Neuronal stem cell (in vitro differentiated cells): ENCODE data around the gene SNX25.

Experiments used
- DNase-seq: peaks from one replicate; pipeline ENCODE4 v3.0.0-alpha.2; 2013; ENCODE audit warnings: low spot score
- H2AFZ ChIP-seq: one replicate; pipeline ENCODE4 v1.6.1; 2013; ENCODE audit warnings: mild to moderate bottlenecking, low read length, inconsistent platforms
- H2AK5ac ChIP-seq: 2 replicates; pipeline ENCODE4 v1.6.1; 2013; ENCODE audit warnings: low read depth, mild to moderate bottlenecking, inconsistent platforms, low read length, moderate library complexity, mixed read lengths
- H2BK120ac ChIP-seq: 2 replicates; pipeline ENCODE4 v1.6.1; 2013; ENCODE audit warnings: low read depth, mild to moderate bottlenecking, inconsistent platforms, low read length, moderate library complexity, mixed read lengths
- H2BK12ac ChIP-seq: one replicate; pipeline ENCODE4 v1.6.1; 2013; ENCODE audit warnings: low read length, inconsistent platforms
- H2BK15ac ChIP-seq: 2 replicates; pipeline ENCODE4 v1.6.1; 2013; ENCODE audit warnings: mild to moderate bottlenecking, low read length, inconsistent platforms, mixed read lengths
- H2BK5ac ChIP-seq: one replicate; pipeline ENCODE4 v1.6.1; 2013; ENCODE audit warnings: inconsistent platforms, mild to moderate bottlenecking, low read length, moderate library complexity
- H3K14ac ChIP-seq: one replicate; pipeline ENCODE4 v1.6.1; 2013; ENCODE audit warnings: low read length, inconsistent platforms
- H3K18ac ChIP-seq: 2 replicates; pipeline ENCODE4 v1.6.1; 2013; ENCODE audit warnings: low read length, inconsistent platforms
- H3K23ac ChIP-seq: 2 replicates; pipeline ENCODE4 v1.6.1; 2013; ENCODE audit warnings: low read depth, mild to moderate bottlenecking, mixed read lengths, low read length, inconsistent platforms; ENCODE audit not compliant: poor library complexity
- H3K27ac ChIP-seq: replicated peaks from 3 replicates; pipeline ENCODE4 v1.5.1; 2013; ENCODE audit warnings: low read length, inconsistent platforms
- H3K27me3 ChIP-seq, 3 experiments: 2 replicates each; pipeline ENCODE4 v1.6.1; 2013; ENCODE audit warnings: low read length in 3 of 3, mild to moderate bottlenecking in 2 of 3, inconsistent platforms in 1 of 3, low read depth in 1 of 3, mixed read lengths in 1 of 3, moderate library complexity in 1 of 3; ENCODE audit not compliant: control insufficient read depth in 3 of 3, insufficient read depth in 3 of 3
- H3K36me3 ChIP-seq, 2 donors: replicated peaks in 1 of 2; 2 replicates each; pipeline ENCODE4 v1.6.1; 2013; ENCODE audit warnings: low read length in 2 of 2; ENCODE audit not compliant: control insufficient read depth in 2 of 2, insufficient read depth in 2 of 2
- H3K4ac ChIP-seq: 2 replicates; pipeline ENCODE4 v1.6.1; 2013; ENCODE audit warnings: inconsistent platforms, mild to moderate bottlenecking, low read length, moderate library complexity
- H3K4me1 ChIP-seq, 2 donors: 1 replicate in 1 of 2; 2 replicates in 1 of 2; pipeline ENCODE4 v1.6.1; 2013; ENCODE audit warnings: low read length in 2 of 2, low read depth in 1 of 2; ENCODE audit not compliant: control insufficient read depth in 2 of 2, insufficient read depth in 1 of 2
- H3K4me2 ChIP-seq: one replicate; pipeline ENCODE4 v1.6.1; 2013; ENCODE audit warnings: mild to moderate bottlenecking, low read length, inconsistent platforms; ENCODE audit not compliant: insufficient read depth, poor library complexity, severe bottlenecking
- H3K4me3 ChIP-seq, 2 donors: 2 replicates each; pipeline ENCODE4 v1.5.1; 2013; ENCODE audit warnings: low read length in 2 of 2, mild to moderate bottlenecking in 2 of 2, inconsistent platforms in 1 of 2, moderate library complexity in 1 of 2
- H3K79me1 ChIP-seq: one replicate; pipeline ENCODE4 v1.6.1; 2013; ENCODE audit warnings: low read depth, mild to moderate bottlenecking, inconsistent platforms, low read length, moderate library complexity
- H3K9ac ChIP-seq: one replicate; pipeline ENCODE4 v1.6.1; 2013; ENCODE audit warnings: mild to moderate bottlenecking, low read depth, low read length, inconsistent platforms; ENCODE audit not compliant: poor library complexity
- H3K9me3 ChIP-seq, 2 donors: replicated peaks in 1 of 2; 2 replicates each; pipeline versions ENCODE3 to v1.6.1; 2013; ENCODE audit warnings: low read length in 2 of 2, mild to moderate bottlenecking in 2 of 2, inconsistent platforms in 1 of 2, low read depth in 1 of 2, mixed read lengths in 1 of 2, moderate library complexity in 1 of 2; ENCODE audit not compliant: control insufficient read depth in 2 of 2, insufficient read depth in 1 of 2
- H4K8ac ChIP-seq: one replicate; pipeline ENCODE4 v1.6.1; 2013; ENCODE audit warnings: low read depth, mild to moderate bottlenecking, inconsistent platforms, low read length, moderate library complexity
- H4K91ac ChIP-seq: one replicate; pipeline ENCODE4 v1.6.1; 2013; ENCODE audit warnings: low read length, low read depth, mild to moderate bottlenecking, inconsistent platforms; ENCODE audit not compliant: poor library complexity
- WGBS, 2 donors: extraction: QIAGEN DNeasy Blood & Tissue Kit; methylation state at CpG; one replicate each; pipeline ENCODE4 v1.1.7; 2013; ENCODE audit warnings: missing lambda C conversion rate in 2 of 2, mixed read lengths in 1 of 2; ENCODE audit not compliant: insufficient read length in 2 of 2, insufficient replicate concordance in 1 of 2; ENCODE audit errors: extremely low coverage in 2 of 2; 5-methylcytosine and 5-hydroxymethylcytosine counted together

Gene SNX25

DNA sequence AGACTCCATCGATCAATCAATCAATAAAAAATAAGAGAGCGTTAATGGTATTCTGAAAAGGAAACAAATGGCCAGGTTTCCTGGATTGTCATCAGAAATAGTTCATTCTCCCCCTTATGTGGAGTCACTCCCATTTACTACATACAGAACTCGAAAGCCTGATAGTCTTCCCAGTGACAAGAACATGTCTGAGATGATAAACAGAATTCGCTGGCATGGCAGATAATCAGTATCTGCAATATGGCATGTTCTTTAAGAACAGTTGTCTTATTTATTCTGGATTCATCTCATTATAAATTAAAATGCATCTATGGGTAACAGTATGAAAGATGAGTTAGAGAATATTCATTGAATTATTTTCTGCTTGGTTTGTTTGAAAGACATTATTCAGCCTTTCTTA lies 124.9 kb downstream of the SNX25 start:
- DNase-seq, result no peak
- Histone ChIP-seq H3K36me3 (peaks cover 2 to 6% of the 10 kb centered on the region in 2 donors), H2BK12ac (no peak overlapping the region), H2AK5ac (no peak overlapping the region), H4K91ac (no peak overlapping the region), H3K4me2 (no peak overlapping the region), H3K23ac (no peak overlapping the region), H3K18ac (no peak overlapping the region), H2AFZ (no peak overlapping the region), H3K4me3 (no peak overlapping the region), H4K8ac (no peak overlapping the region), H3K4ac (no peak overlapping the region), H3K27me3 (no peaks in the 10 kb centered on the region), H3K14ac (no peak overlapping the region), H3K9me3 (peaks cover 5 to 21% of the 10 kb centered on the region in 2 donors), H3K79me1 (no peaks in the 10 kb centered on the region), H2BK15ac (no peak overlapping the region), H3K4me1 (peaks cover 1 to 10% of the 10 kb centered on the region in 2 donors), H2BK120ac (no peak overlapping the region), H3K9ac (no peak overlapping the region), H3K27ac (no peak overlapping the region), H2BK5ac (no peak overlapping the region)
- WGBS, 2 donors, result no CpG with 5 or more reads among the region's 4 CpGs

DNA sequence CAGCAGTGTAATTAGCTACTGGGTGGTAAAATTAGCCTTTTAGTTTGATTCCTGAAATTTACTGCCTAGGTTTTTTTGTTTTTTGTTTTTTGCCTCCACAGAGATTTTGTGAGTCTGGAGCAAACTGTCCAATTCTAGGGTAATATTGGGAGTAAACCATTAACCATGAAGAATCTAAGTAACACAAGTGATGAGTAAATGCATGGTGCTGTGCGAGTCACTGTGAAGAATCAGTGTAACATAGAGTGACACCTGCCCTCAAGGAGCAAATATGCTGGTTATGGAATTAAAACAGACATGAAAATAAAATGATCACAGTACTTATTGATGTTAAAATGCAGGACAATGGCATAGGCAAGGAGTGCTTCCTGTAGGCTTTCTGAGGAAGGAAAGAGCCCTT lies 126.2 kb downstream of the SNX25 start:
- H3K23ac ChIP-seq, result no peak overlapping the region
- no peak overlapping the region for H2BK15ac ChIP-seq
- no peak overlapping the region for H3K9ac ChIP-seq
- no CpG with 5 or more reads among the region's 1 CpG for whole genome bisulfite sequencing, 2 donors
- no peak overlapping the region for H4K91ac ChIP-seq
- no peak overlapping the region for H3K4me2 ChIP-seq
- no peak overlapping the region for H3K4ac ChIP-seq
- H2BK120ac ChIP-seq, result no peak overlapping the region
- H3K79me1 ChIP-seq, result no peaks in the 10 kb centered on the region
- no peak overlapping the region for H4K8ac ChIP-seq
- DNase-seq, result no peak
- no peak overlapping the region for H2AK5ac ChIP-seq
- H3K9me3 ChIP-seq, result peaks cover 0 to 9% of the 10 kb centered on the region in 2 donors
- no peak overlapping the region for H3K18ac ChIP-seq
- H2BK5ac ChIP-seq, result no peak overlapping the region
- H3K36me3 ChIP-seq, result peaks cover 2 to 6% of the 10 kb centered on the region in 2 donors
- H3K27ac ChIP-seq, result no peak overlapping the region
- no peak overlapping the region for H2AFZ ChIP-seq
- H3K27me3 ChIP-seq, result no peaks in the 10 kb centered on the region
- H3K4me3 ChIP-seq, result no peak overlapping the region
- H3K4me1 ChIP-seq, result peaks cover 1 to 10% of the 10 kb centered on the region in 2 donors
- H2BK12ac ChIP-seq, result no peak overlapping the region
- H3K14ac ChIP-seq, result no peak overlapping the region

DNA sequence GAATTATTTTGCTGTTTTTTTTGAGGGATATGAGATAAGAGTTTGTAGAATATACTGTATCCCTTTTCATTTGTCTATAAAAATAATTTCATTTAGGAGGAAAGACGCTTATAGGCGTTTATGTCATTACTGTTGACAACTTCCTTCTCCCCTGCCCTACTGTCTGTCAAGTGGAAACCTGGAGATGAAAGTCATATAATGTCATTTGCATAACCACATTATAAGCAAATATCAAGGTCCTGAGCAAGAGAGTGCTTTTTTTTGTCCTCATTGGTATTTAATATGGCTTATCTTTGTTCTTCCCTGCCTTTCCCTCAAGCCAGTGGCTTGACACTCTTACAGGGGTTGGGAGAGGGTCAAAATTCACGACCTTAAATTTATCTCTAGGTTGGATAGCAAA lies 130.5 kb downstream of the SNX25 start:
- WGBS, 2 donors, result no CpG with 5 or more reads among the region's 3 CpGs
- Histone ChIP-seq H2BK120ac (no peak overlapping the region), H2BK15ac (no peak overlapping the region), H3K27ac (no peak overlapping the region), H3K27me3 (no peaks in the 10 kb centered on the region), H2AFZ (no peak overlapping the region), H3K4me1 (no peaks in the 10 kb centered on the region), H3K4me2 (no peak overlapping the region), H4K8ac (no peak overlapping the region), H3K9me3 (peaks cover 0 to 9% of the 10 kb centered on the region in 2 donors), H3K9ac (no peak overlapping the region), H2BK5ac (no peak overlapping the region), H3K14ac (no peak overlapping the region), H2BK12ac (no peak overlapping the region), H3K4ac (no peak overlapping the region), H2AK5ac (no peak overlapping the region), H3K4me3 (no peak overlapping the region), H4K91ac (no peak overlapping the region), H3K36me3 (peaks cover 10 to 19% of the 10 kb centered on the region in 2 donors), H3K18ac (no peak overlapping the region), H3K23ac (no peak overlapping the region), H3K79me1 (no peaks in the 10 kb centered on the region)
- DNase-seq, result no peak

DNA sequence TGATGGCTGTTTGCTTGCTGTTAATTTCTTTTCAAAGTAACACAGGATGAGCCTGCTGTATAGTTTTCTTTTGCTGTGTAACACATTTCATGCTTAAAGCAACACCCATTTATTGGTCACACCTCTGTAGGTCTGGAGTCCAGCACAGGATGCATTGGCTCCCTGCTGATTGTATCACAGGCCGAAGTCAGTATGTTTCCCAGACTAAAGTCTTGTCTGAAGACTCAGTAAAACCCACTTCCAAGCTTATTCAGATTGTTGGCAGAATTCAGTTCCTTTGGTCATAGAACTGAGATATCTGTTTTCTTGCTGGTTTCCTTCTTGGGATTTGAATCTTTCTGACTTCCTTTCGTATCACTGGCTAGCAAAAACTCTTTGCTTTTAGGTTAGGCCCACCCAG lies 132.0 kb downstream of the SNX25 start:
- DNase-seq, result no peak
- Histone ChIP-seq H3K18ac (no peak overlapping the region), H3K4me1 (no peaks in the 10 kb centered on the region), H2AFZ (no peak overlapping the region), H3K9ac (no peak overlapping the region), H3K4me3 (no peak overlapping the region), H2BK5ac (no peak overlapping the region), H3K27me3 (no peaks in the 10 kb centered on the region), H3K4ac (no peak overlapping the region), H4K91ac (no peak overlapping the region), H2AK5ac (no peak overlapping the region), H2BK12ac (no peak overlapping the region), H3K14ac (no peak overlapping the region), H3K27ac (no peak overlapping the region), H2BK120ac (no peak overlapping the region), H3K36me3 (peaks cover 13 to 19% of the 10 kb centered on the region in 2 donors), H4K8ac (no peak overlapping the region), H3K79me1 (no peaks in the 10 kb centered on the region), H3K9me3 (peaks cover 0 to 9% of the 10 kb centered on the region in 2 donors), H2BK15ac (no peak overlapping the region), H3K23ac (no peak overlapping the region), H3K4me2 (no peak overlapping the region)
- WGBS, 2 donors, result no CpG with 5 or more reads among the region's 2 CpGs
